NOMO-1 treated with DMSO at 0.1 percent for 48 hours (cell line): ENCODE data around the gene SDC3.
A peak's percentile ranks its signal among the peaks of the same experiment; 100 is the strongest.

Experiments
- DNase-seq: peaks from one replicate; lab custom pipeline; 2025; ENCODE audit not compliant: unreplicated experiment; lab: John Stamatoyannopoulos, UW

The SDC3 gene

GRCh38 chr1:30823969-30824735 is 84.4 kb downstream of the SDC3 start:
- peak; percentile 91 for DNase-seq

- DNase-seq: no peak
Measured at GRCh38 chr1:30823627-30823968, 85.0 kb downstream of the SDC3 start.

- DNase-seq: peak; percentile 78
Measured at GRCh38 chr1:30822966-30823581, 85.5 kb downstream of the SDC3 start.

GRCh38 chr1:30822006-30822405 is 86.6 kb downstream of the SDC3 start:
- peak; percentile 11 for DNase-seq

- DNase-seq: no peak
Measured at GRCh38 chr1:30820299-30820698, 88.3 kb downstream of the SDC3 start.
